ENCODE measurements around the gene RUBCNL. TPM values are rescaled to one million over a fixed set of nuclear protein-coding genes. Genes with fewer than 3 reads are reported as not detected.

RUBCNL gene
- total and polyA plus RNA-seq, 2 experiments from 2014 or later, result 4.2 to 5.9 TPM

GRCh38 chr13:46297361-46297811, 89.7 kb downstream of the RUBCNL start (continued):
- TF ChIP-seq ZNF331 (CRISPR knock-in tag; IDR thresholded peaks at IDR 0.05; ENCODE audit: low read depth), result no peak

GRCh38 chr13:46296921-46297320, 90.1 kb downstream of the RUBCNL start:
- Histone ChIP-seq H3K79me2 (replicated peaks; ENCODE audit: insufficient read depth) (no peaks in the 10 kb centered on the region), H3K4me1 (ENCODE audit: insufficient read depth) (0 out of 2 replicates have a peak, but pooled peaks cover 4% of the 10 kb centered on the region), H3K27ac (ENCODE audit: low read depth) (no peak overlapping the region), H3K27me3 (ENCODE audit: insufficient read depth) (no peaks in the 10 kb centered on the region), H3K4me3 (no peak overlapping the region), H4K20me1 (replicated peaks; ENCODE audit: insufficient read depth) (no peaks in the 10 kb centered on the region), H3K36me3 (ENCODE audit: insufficient read depth) (no peaks in the 10 kb centered on the region), H3K4me2 (no peak overlapping the region), H3F3A (replicated peaks; ENCODE audit: low read depth) (no peaks in the 10 kb centered on the region), H3K9me2 (ENCODE audit: insufficient read depth) (peaks cover 25% of the 10 kb centered on the region; the same call in 1 of the 2 replicates), H2AFZ (peak overlapping the region; percentile 52; the same call in 1 of the 2 replicates)
- no peak overlapping the region for H3K27ac Mint-ChIP-seq
- TF ChIP-seq EZH2phosphoT487 (IDR thresholded peaks at IDR 0.05; ENCODE audit: unreplicated experiment), result no peak
- TF ChIP-seq CTCF (conservative IDR thresholded peaks at IDR 0.05; ENCODE audit: low read depth in 2 of 2), result 0 out of 4 replicates have a peak, but pooled peaks of 1 of the 2 experiments have one; percentile 6
- H3K9me3 Mint-ChIP-seq, result no peaks in the 10 kb centered on the region; the same call in 2 of the 3 replicates
- peaks cover 6% of the 10 kb centered on the region for H3K4me1 Mint-ChIP-seq
- peaks cover 3% of the 10 kb centered on the region for H3K27me3 Mint-ChIP-seq (ENCODE audit: insufficient read depth, low read depth, poor library complexity)
- H3K36me3 Mint-ChIP-seq (ENCODE audit: low read depth), result no peaks in the 10 kb centered on the region; the same call in 2 of the 3 replicates
- ATAC-seq, result no peak
- no peak overlapping the region for H3K4me3 Mint-ChIP-seq
- DNase-seq (ENCODE audit: low spot score), result no peak

GRCh38 chr13:46296115-46296822, 90.8 kb downstream of the RUBCNL start:
- H3K4me3 ChIP-seq, result no peak overlapping the region
- Mint-ChIP-seq H3K36me3 (ENCODE audit: low read depth) (no peaks in the 10 kb centered on the region; the same call in 2 of the 3 replicates), H3K27me3 (ENCODE audit: insufficient read depth, low read depth, poor library complexity) (peaks cover 3% of the 10 kb centered on the region), H3K27ac (peak overlapping the region; percentile 28; the same call in 1 of the 2 replicates), H3K9me3 (no peaks in the 10 kb centered on the region; the same call in 2 of the 3 replicates), H3K4me3 (no peak overlapping the region), H3K4me1 (peaks cover 6% of the 10 kb centered on the region)
- ATAC-seq (no peak), DNase-seq (ENCODE audit: low spot score) (no peak)
- H3K4me2 ChIP-seq, result no peak overlapping the region
- H3F3A ChIP-seq (replicated peaks; ENCODE audit: low read depth), result no peaks in the 10 kb centered on the region
- no peak overlapping the region for H2AFZ ChIP-seq
- no peaks in the 10 kb centered on the region for H3K27me3 ChIP-seq (ENCODE audit: insufficient read depth)
- H4K20me1 ChIP-seq (replicated peaks; ENCODE audit: insufficient read depth), result no peaks in the 10 kb centered on the region
- no peaks in the 10 kb centered on the region for H3K36me3 ChIP-seq (ENCODE audit: insufficient read depth)
- H3K79me2 ChIP-seq (replicated peaks; ENCODE audit: insufficient read depth), result no peaks in the 10 kb centered on the region
- H3K4me1 ChIP-seq (ENCODE audit: insufficient read depth), result 0 out of 2 replicates have a peak, but pooled peaks cover 4% of the 10 kb centered on the region
- peaks cover 25% of the 10 kb centered on the region; the same call in 1 of the 2 replicates for H3K9me2 ChIP-seq (ENCODE audit: insufficient read depth)
- no peak overlapping the region for H3K27ac ChIP-seq (ENCODE audit: low read depth)
- TF ChIP-seq EZH2phosphoT487 (IDR thresholded peaks at IDR 0.05; ENCODE audit: unreplicated experiment) (no peak), CTCF (conservative IDR thresholded peaks at IDR 0.05; ENCODE audit: low read depth in 2 of 2) (no peak), ZNF114 (CRISPR knock-in tag; IDR thresholded peaks at IDR 0.05) (no peak), ETS1 (IDR thresholded peaks at IDR 0.05) (no peak), ZNF331 (CRISPR knock-in tag; IDR thresholded peaks at IDR 0.05; ENCODE audit: low read depth) (no peak), POLR2AphosphoS5 (IDR thresholded peaks at IDR 0.05; ENCODE audit: low read depth) (no peak), NANOG (IDR thresholded peaks at IDR 0.05; ENCODE audit: borderline replicate concordance) (no peak), JUNB (IDR thresholded peaks at IDR 0.05; ENCODE audit: unreplicated experiment) (no peak), REST (IDR thresholded peaks at IDR 0.05; ENCODE audit: unreplicated experiment) (no peak)
